Subcutaneous abdominal adipose tissue (tissue), 5 donors: ENCODE data around the gene ANKS1B.
"Not testable (repeated sequence)": the region's sequence is repeated elsewhere in the genome, so short reads cannot be mapped to it uniquely, and the experiment has no call there.

ENCODE experiments used
- H3K27ac ChIP-seq: one replicate; pipeline ENCODE4 v1.7.0; 2013; ENCODE audit warnings: low read depth, mild to moderate bottlenecking, inconsistent platforms, low read length, moderate library complexity
- H3K27me3 ChIP-seq, 5 donors: one replicate each; pipeline ENCODE4 v1.7.0; 2013; ENCODE audit warnings: low read length in 5 of 5, inconsistent platforms in 1 of 5; ENCODE audit not compliant: control insufficient read depth in 5 of 5, insufficient read depth in 4 of 5
- H3K36me3 ChIP-seq, 5 donors: one replicate each; pipeline ENCODE4 v1.7.0; 2013; ENCODE audit warnings: low read length in 5 of 5; ENCODE audit not compliant: control insufficient read depth in 5 of 5, insufficient read depth in 5 of 5
- H3K4me1 ChIP-seq, 5 donors: one replicate each; pipeline ENCODE4 v1.7.0; 2013; ENCODE audit warnings: low read length in 5 of 5, mild to moderate bottlenecking in 3 of 5, moderate library complexity in 1 of 5; ENCODE audit not compliant: control insufficient read depth in 5 of 5, insufficient read depth in 5 of 5
- H3K4me3 ChIP-seq, 5 donors: one replicate each; pipeline ENCODE4 v1.7.0; 2013; ENCODE audit warnings: low read length in 5 of 5, low read depth in 1 of 5
- H3K9ac ChIP-seq, 5 donors: one replicate each; pipeline ENCODE4 v1.7.0; 2013; ENCODE audit warnings: low read length in 5 of 5, mild to moderate bottlenecking in 4 of 5, moderate library complexity in 3 of 5
- H3K9me3 ChIP-seq, 5 donors: one replicate each; pipeline ENCODE4 v1.7.0; 2013; ENCODE audit warnings: low read length in 5 of 5; ENCODE audit not compliant: control insufficient read depth in 5 of 5
- donor health status: healthy.
- donor health status: healthy.
- donor health status: healthy.
- donor health status: healthy.
- donor health status: healthy.

Gene ANKS1B

GRCh38 chr12:99343960-99344359 is 640.8 kb downstream of the ANKS1B start:
- H3K9ac ChIP-seq: no peak overlapping the region
- H3K4me1 ChIP-seq: no peaks in the 10 kb centered on the region
- no peaks in the 10 kb centered on the region for H3K9me3 ChIP-seq
- no peaks in the 10 kb centered on the region for H3K36me3 ChIP-seq
- no peak overlapping the region for H3K27ac ChIP-seq
- no peak overlapping the region for H3K4me3 ChIP-seq
- no peaks in the 10 kb centered on the region for H3K27me3 ChIP-seq

GRCh38 chr12:99339663-99340062 is 645.1 kb downstream of the ANKS1B start:
- Histone ChIP-seq H3K9me3 (peaks cover 0 to 3% (median 0%) of the 10 kb centered on the region in 5 donors), H3K4me1 (no peaks in the 10 kb centered on the region), H3K27ac (no peak overlapping the region), H3K27me3 (no peaks in the 10 kb centered on the region), H3K36me3 (no peaks in the 10 kb centered on the region), H3K9ac (no peak overlapping the region), H3K4me3 (no peak overlapping the region)

GRCh38 chr12:99334285-99335056 is 650.3 kb downstream of the ANKS1B start:
- no peak overlapping the region for H3K9ac ChIP-seq
- peaks cover 0 to 5% (median 0%) of the 10 kb centered on the region in 5 donors for H3K9me3 ChIP-seq
- H3K27ac ChIP-seq: no peak overlapping the region
- H3K36me3 ChIP-seq: no peaks in the 10 kb centered on the region
- no peaks in the 10 kb centered on the region for H3K4me1 ChIP-seq
- no peaks in the 10 kb centered on the region for H3K27me3 ChIP-seq
- no peak overlapping the region for H3K4me3 ChIP-seq

- Histone ChIP-seq H3K9ac (no peak overlapping the region), H3K27me3 (no peaks in the 10 kb centered on the region), H3K36me3 (no peaks in the 10 kb centered on the region), H3K4me3 (no peak overlapping the region), H3K9me3 (peaks cover 3 to 8% (median 3%) of the 10 kb centered on the region in 5 donors), H3K4me1 (no peaks in the 10 kb centered on the region), H3K27ac (no peak overlapping the region)
Measured at GRCh38 chr12:99332936-99333591, 651.7 kb downstream of the ANKS1B start.

- peaks cover 0 to 9% (median 4%) of the 10 kb centered on the region in 5 donors for H3K9me3 ChIP-seq
- no peak overlapping the region for H3K27ac ChIP-seq
- H3K36me3 ChIP-seq: no peaks in the 10 kb centered on the region
- no peaks in the 10 kb centered on the region for H3K27me3 ChIP-seq
- no peak overlapping the region for H3K4me3 ChIP-seq
- H3K4me1 ChIP-seq: no peaks in the 10 kb centered on the region
- no peak overlapping the region for H3K9ac ChIP-seq
Measured at GRCh38 chr12:99330216-99330615, 654.5 kb downstream of the ANKS1B start.

GRCh38 chr12:99321210-99321609 is 663.5 kb downstream of the ANKS1B start:
- not testable (repeated sequence) for H3K27ac ChIP-seq, H3K9me3 ChIP-seq, H3K27me3 ChIP-seq, H3K4me1 ChIP-seq, H3K4me3 ChIP-seq, H3K9ac ChIP-seq, H3K36me3 ChIP-seq

- H3K27me3 ChIP-seq: no peaks in the 10 kb centered on the region
- no peak overlapping the region for H3K4me3 ChIP-seq
- no peak overlapping the region for H3K9ac ChIP-seq
- H3K27ac ChIP-seq: no peak overlapping the region
- no peaks in the 10 kb centered on the region for H3K4me1 ChIP-seq
- no peaks in the 10 kb centered on the region for H3K36me3 ChIP-seq
- no peaks in the 10 kb centered on the region for H3K9me3 ChIP-seq
Measured at GRCh38 chr12:99311373-99311772, 673.4 kb downstream of the ANKS1B start.

- no peak overlapping the region for H3K9ac ChIP-seq
- no peaks in the 10 kb centered on the region for H3K9me3 ChIP-seq
- H3K27ac ChIP-seq: no peak overlapping the region
- no peak overlapping the region for H3K4me3 ChIP-seq
- H3K4me1 ChIP-seq: no peaks in the 10 kb centered on the region
- H3K27me3 ChIP-seq: no peaks in the 10 kb centered on the region
- H3K36me3 ChIP-seq: no peaks in the 10 kb centered on the region
Measured at GRCh38 chr12:99309812-99310211, 674.9 kb downstream of the ANKS1B start.

GRCh38 chr12:99302874-99303273 is 681.9 kb downstream of the ANKS1B start:
- Histone ChIP-seq H3K4me1 (no peaks in the 10 kb centered on the region), H3K36me3 (no peaks in the 10 kb centered on the region), H3K27me3 (no peaks in the 10 kb centered on the region), H3K4me3 (no peak overlapping the region), H3K9ac (no peak overlapping the region), H3K9me3 (no peaks in the 10 kb centered on the region), H3K27ac (no peak overlapping the region)

- Histone ChIP-seq H3K4me1 (no peaks in the 10 kb centered on the region), H3K27me3 (no peaks in the 10 kb centered on the region), H3K36me3 (no peaks in the 10 kb centered on the region), H3K9ac (no peak overlapping the region), H3K9me3 (peaks cover 0 to 17% (median 10%) of the 10 kb centered on the region in 5 donors), H3K4me3 (no peak overlapping the region), H3K27ac (no peak overlapping the region)
Measured at GRCh38 chr12:99287136-99287535, 697.6 kb downstream of the ANKS1B start.
